SU-DHL-6 (cell line): ENCODE data around the gene KAZN.

ENCODE experiments used
- H2AFZ ChIP-seq: fragments of 200-600 bp; sonication (generic); 2 replicates; pipeline ENCODE4 v1.6.1; 2014; ENCODE audit warnings: low read depth, mild to moderate bottlenecking, moderate library complexity, mixed read lengths, antibody characterized with exemption, low read length; ENCODE audit not compliant: severe bottlenecking
- H3F3A ChIP-seq: fragments of 200-600 bp; shearing (Covaris generic); 2 replicates; pipeline ENCODE4 v1.6.0; 2016; ENCODE audit warnings: antibody characterized with exemption, mild to moderate bottlenecking; ENCODE audit not compliant: insufficient read depth
- H3K27ac ChIP-seq: fragments of 200-600 bp; sonication (generic); 2 replicates; pipeline ENCODE4 v1.5.1; 2016; ENCODE audit warnings: low read depth, mild to moderate bottlenecking, low read length, moderate library complexity, mixed read lengths
- H3K27me3 ChIP-seq: fragments of 200-600 bp; sonication (generic), shearing (Covaris generic); 2 replicates; pipeline ENCODE4 v1.6.0; 2014; ENCODE audit warnings: mild to moderate bottlenecking, low read length
- H3K36me3 ChIP-seq: fragments of 200-600 bp; sonication (generic); 2 replicates; pipeline ENCODE4 v1.6.1; 2014; ENCODE audit warnings: mild to moderate bottlenecking, low read length, mixed read lengths
- H3K4me2 ChIP-seq: fragments of 300-600, 200-600 bp; shearing (Covaris generic), sonication (generic); 2 replicates; pipeline ENCODE4 v1.6.0; 2014; ENCODE audit warnings: low read length, low read depth, mild to moderate bottlenecking; ENCODE audit not compliant: poor library complexity, severe bottlenecking
- H3K4me3 ChIP-seq: fragments of 200-600 bp; sonication (generic); 2 replicates; pipeline ENCODE4 v1.5.1; 2014; ENCODE audit warnings: antibody characterized with exemption, low read length, mild to moderate bottlenecking, mixed read lengths; ENCODE audit not compliant: insufficient read depth, poor library complexity, severe bottlenecking
- H3K79me2 ChIP-seq: fragments of 200-600 bp; sonication (generic); 2 replicates; pipeline ENCODE4 v1.6.1; 2014; ENCODE audit warnings: mild to moderate bottlenecking, low read length, moderate library complexity; ENCODE audit not compliant: insufficient read depth
- H3K9ac ChIP-seq: fragments of 200-600 bp; sonication (generic); 2 replicates; pipeline ENCODE4 v1.7.0; 2014; ENCODE audit warnings: mild to moderate bottlenecking, low read length
- H3K9me2 ChIP-seq: fragments of 200-600 bp; sonication (generic); replicated peaks from 2 replicates; pipeline ENCODE4 v1.6.1; 2014; ENCODE audit warnings: low read length; ENCODE audit not compliant: insufficient read depth
- H3K9me3 ChIP-seq: fragments of 200-600 bp; sonication (generic); 2 replicates; pipeline ENCODE4 v1.6.1; 2014; ENCODE audit warnings: low read length, mixed read lengths; ENCODE audit not compliant: insufficient read depth
- H4K20me1 ChIP-seq: fragments of 200-600 bp; sonication (generic); 2 replicates; pipeline ENCODE4 v1.6.1; 2014; ENCODE audit warnings: low read depth, mild to moderate bottlenecking, antibody characterized with exemption, low read length, moderate library complexity, mixed read lengths
- EZH2phosphoT487 ChIP-seq: fragments of 200-600 bp; sonication (generic), shearing (Covaris generic); conservative IDR thresholded peaks from 2 replicates; pipeline ENCODE4 v1.6.1; 2018; ENCODE audit warnings: mild to moderate bottlenecking, antibody characterized with exemption, low read length, moderate library complexity, mixed read lengths
- TF ChIP-seq, protein P1 (sequence below): fragments of 200-600 bp; sonication (generic); IDR thresholded peaks from one replicate; pipeline ENCODE4 v1.5.1; 2017; ENCODE audit warnings: antibody characterized with exemption, mild to moderate bottlenecking, low read length, moderate library complexity; ENCODE audit not compliant: insufficient read depth, poor library complexity, severe bottlenecking

The KAZN gene

DNA sequence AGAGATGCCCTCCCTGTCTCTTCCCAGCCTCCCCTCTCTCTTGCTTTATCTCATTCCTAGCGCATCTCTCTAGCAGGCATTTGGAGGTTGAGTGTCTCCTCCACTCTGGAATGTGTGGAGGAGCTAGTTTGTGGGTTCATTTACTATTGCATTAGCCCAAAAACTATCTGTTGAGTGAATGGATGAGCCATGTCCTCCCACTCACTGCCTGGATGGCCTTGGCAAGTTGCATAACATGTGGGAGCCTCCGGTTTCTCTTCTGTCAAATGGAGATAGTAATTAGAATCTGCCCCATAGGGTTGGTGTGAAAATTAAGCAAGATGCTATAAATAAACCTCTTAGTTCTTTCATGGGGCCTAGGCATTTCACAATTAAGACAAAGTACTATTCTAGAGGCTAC lies 181.8 kb downstream of the KAZN start:
- no peak overlapping the region for H3K4me3 ChIP-seq
- H3K4me2 ChIP-seq: no peak overlapping the region
- no peak overlapping the region for H3K27ac ChIP-seq
- no peaks in the 10 kb centered on the region for H4K20me1 ChIP-seq
- H3K9ac ChIP-seq: no peak overlapping the region
- H3K79me2 ChIP-seq: no peaks in the 10 kb centered on the region
- H3K9me3 ChIP-seq: no peaks in the 10 kb centered on the region
- H3K9me2 ChIP-seq: no peaks in the 10 kb centered on the region
- no peaks in the 10 kb centered on the region for H3F3A ChIP-seq
- H3K27me3 ChIP-seq: no peaks in the 10 kb centered on the region
- H2AFZ ChIP-seq: no peak overlapping the region
- no peak for TF ChIP-seq EZH2phosphoT487
- TF ChIP-seq, protein P1, sequence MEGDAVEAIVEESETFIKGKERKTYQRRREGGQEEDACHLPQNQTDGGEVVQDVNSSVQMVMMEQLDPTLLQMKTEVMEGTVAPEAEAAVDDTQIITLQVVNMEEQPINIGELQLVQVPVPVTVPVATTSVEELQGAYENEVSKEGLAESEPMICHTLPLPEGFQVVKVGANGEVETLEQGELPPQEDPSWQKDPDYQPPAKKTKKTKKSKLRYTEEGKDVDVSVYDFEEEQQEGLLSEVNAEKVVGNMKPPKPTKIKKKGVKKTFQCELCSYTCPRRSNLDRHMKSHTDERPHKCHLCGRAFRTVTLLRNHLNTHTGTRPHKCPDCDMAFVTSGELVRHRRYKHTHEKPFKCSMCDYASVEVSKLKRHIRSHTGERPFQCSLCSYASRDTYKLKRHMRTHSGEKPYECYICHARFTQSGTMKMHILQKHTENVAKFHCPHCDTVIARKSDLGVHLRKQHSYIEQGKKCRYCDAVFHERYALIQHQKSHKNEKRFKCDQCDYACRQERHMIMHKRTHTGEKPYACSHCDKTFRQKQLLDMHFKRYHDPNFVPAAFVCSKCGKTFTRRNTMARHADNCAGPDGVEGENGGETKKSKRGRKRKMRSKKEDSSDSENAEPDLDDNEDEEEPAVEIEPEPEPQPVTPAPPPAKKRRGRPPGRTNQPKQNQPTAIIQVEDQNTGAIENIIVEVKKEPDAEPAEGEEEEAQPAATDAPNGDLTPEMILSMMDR: no peak
- no peaks in the 10 kb centered on the region for H3K36me3 ChIP-seq

DNA sequence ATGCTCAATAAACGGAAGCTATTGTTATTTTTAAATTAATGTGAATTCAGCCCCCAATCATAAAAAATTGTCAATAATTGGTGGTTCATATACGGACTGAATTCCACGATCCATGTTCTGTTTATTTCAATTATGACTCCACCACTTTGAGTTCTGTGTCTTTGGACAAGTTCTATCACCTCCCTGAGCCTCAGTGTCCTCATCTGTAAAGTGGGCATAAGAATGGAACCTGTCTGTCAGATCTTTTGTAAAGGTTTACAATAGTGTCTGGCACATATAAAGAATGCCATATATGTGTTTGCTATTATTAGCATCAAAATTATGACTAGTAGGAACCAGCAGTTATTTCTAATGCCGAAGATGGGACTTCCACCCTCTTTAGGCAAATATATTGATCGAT lies 183.3 kb downstream of the KAZN start:
- H2AFZ ChIP-seq: no peak overlapping the region
- H3K9me2 ChIP-seq: no peaks in the 10 kb centered on the region
- H4K20me1 ChIP-seq: no peaks in the 10 kb centered on the region
- H3K4me3 ChIP-seq: no peak overlapping the region
- no peak overlapping the region for H3K9ac ChIP-seq
- no peaks in the 10 kb centered on the region for H3K27me3 ChIP-seq
- H3F3A ChIP-seq: no peaks in the 10 kb centered on the region
- H3K9me3 ChIP-seq: no peaks in the 10 kb centered on the region
- no peak for TF ChIP-seq EZH2phosphoT487
- TF ChIP-seq, protein P1: no peak
- H3K27ac ChIP-seq: no peak overlapping the region
- no peaks in the 10 kb centered on the region for H3K36me3 ChIP-seq
- H3K79me2 ChIP-seq: no peaks in the 10 kb centered on the region
- no peak overlapping the region for H3K4me2 ChIP-seq

DNA sequence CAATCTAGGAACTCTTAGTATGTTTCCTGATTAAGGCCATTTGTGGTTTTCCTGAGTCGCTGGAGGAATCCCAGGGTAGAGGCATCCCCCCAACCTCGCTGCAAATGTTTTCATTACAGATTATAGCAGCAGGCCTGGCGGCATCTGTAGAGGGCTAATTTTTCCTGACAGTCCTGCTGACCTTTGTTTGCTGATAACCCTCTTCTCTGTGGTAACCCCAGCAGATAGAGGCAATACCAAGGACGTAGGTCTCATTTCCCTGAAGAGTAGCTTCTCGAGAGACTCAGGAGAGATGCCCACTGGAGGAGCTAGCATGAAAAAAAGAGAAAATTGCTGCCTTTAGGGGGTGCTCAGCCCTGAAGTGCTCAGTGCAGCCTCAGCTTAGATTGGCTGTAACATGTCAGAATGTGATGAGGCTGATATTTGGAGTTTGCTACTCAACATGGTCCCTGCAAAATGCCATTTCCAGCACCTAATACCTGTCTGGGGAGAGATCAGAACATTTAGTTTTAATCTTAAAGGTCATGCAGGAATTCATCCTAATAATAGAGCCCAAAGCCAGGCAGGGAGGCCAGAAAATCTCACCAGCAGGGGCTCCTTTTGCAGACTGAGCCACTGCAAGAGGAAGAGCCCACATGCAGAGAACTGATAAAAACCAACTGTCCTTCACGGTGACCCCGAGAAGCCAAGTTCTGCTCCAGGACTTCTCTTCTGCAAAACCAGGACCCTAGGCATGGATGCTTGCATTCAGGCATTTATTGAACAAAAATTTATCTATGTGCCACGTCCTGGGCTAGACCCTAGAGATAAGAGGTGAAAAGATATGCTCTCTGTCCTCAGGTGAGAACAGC lies 184.5 kb downstream of the KAZN start:
- no peak overlapping the region for H3K9ac ChIP-seq
- no peak overlapping the region for H3K4me3 ChIP-seq
- H3K27ac ChIP-seq: no peak overlapping the region
- H3K9me3 ChIP-seq: no peaks in the 10 kb centered on the region
- H2AFZ ChIP-seq: no peak overlapping the region
- no peak for TF ChIP-seq EZH2phosphoT487
- TF ChIP-seq, protein P1: no peak
- no peaks in the 10 kb centered on the region for H3F3A ChIP-seq
- no peak overlapping the region for H3K4me2 ChIP-seq
- H3K9me2 ChIP-seq: no peaks in the 10 kb centered on the region
- no peaks in the 10 kb centered on the region for H3K36me3 ChIP-seq
- no peaks in the 10 kb centered on the region for H3K27me3 ChIP-seq
- H4K20me1 ChIP-seq: no peaks in the 10 kb centered on the region
- H3K79me2 ChIP-seq: no peaks in the 10 kb centered on the region
